Neutrophil (primary cell): ENCODE data around the gene C22orf15.

Source experiments
- H3K27ac ChIP-seq: fragments of 200-600 bp; sonication (generic); 2 replicates; pipeline ENCODE4 v1.5.1; 2016; ENCODE audit warnings: mild to moderate bottlenecking, moderate library complexity
- H3K27me3 ChIP-seq: fragments of 200-600 bp; sonication (generic); 2 replicates; pipeline ENCODE4 v1.6.0; 2016; ENCODE audit warnings: mild to moderate bottlenecking
- H3K36me3 ChIP-seq: fragments of 200-600 bp; sonication (generic); 2 replicates; pipeline ENCODE4 v1.5.1; 2017
- H3K4me1 ChIP-seq, 2 experiments: fragments of 200-600 bp in 1 of 2; sonication (generic) in 1 of 2; 1 replicate in 1 of 2; 2 replicates in 1 of 2; pipeline versions ENCODE4 v1.5.1 to v1.6.1; 2013 to 2016; ENCODE audit warnings: low read depth in 1 of 2, low read length in 1 of 2, mild to moderate bottlenecking in 1 of 2, moderate library complexity in 1 of 2; ENCODE audit not compliant: control insufficient read depth in 1 of 2, insufficient read depth in 1 of 2
- H3K4me3 ChIP-seq, 2 experiments: fragments of 200-600 bp in 1 of 2; sonication (generic) in 1 of 2; 1 replicate in 1 of 2; 2 replicates in 1 of 2; pipeline ENCODE4 v1.5.1; 2013 to 2016; ENCODE audit warnings: low read depth in 1 of 2, low read length in 1 of 2, mild to moderate bottlenecking in 1 of 2, moderate library complexity in 1 of 2
- H3K9me3 ChIP-seq: fragments of 200-600 bp; sonication (generic); 2 replicates; pipeline ENCODE4 v1.5.1; 2016
- TF ChIP-seq, protein P1 (sequence below): fragments of 200-600 bp; sonication (generic); IDR thresholded peaks from 2 replicates; pipeline ENCODE4 v1.5.1; 2016; ENCODE audit warnings: antibody characterized with exemption

Gene C22orf15

DNA sequence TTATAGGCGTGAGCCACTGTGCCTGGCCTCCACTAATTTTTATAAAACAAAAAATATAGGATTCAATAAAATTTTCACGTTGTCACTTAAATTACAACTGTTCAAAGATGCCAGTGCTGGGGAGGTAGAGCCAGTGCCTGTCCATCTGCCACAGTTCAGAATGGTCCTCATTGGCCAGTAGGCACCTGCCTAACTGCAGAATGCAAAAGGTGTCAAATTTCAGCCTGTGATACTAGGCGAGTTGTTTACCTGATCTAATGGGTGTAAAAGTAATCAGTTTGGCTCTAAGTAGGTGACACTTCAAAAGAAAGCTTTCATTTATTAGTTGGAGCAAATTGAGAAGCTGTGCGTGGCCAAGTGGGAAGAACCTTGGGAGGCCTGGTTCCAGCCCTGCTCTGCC, 26.3 kb downstream of the C22orf15 start:
- Histone ChIP-seq H3K36me3 (peaks cover 25% of the 10 kb centered on the region), H3K9me3 (no peaks in the 10 kb centered on the region), H3K4me1 (peaks cover 13 to 15% of the 10 kb centered on the region in 2 experiments), H3K27me3 (no peaks in the 10 kb centered on the region), H3K27ac (no peak overlapping the region), H3K4me3 (no peak overlapping the region)
- TF ChIP-seq, protein P1, sequence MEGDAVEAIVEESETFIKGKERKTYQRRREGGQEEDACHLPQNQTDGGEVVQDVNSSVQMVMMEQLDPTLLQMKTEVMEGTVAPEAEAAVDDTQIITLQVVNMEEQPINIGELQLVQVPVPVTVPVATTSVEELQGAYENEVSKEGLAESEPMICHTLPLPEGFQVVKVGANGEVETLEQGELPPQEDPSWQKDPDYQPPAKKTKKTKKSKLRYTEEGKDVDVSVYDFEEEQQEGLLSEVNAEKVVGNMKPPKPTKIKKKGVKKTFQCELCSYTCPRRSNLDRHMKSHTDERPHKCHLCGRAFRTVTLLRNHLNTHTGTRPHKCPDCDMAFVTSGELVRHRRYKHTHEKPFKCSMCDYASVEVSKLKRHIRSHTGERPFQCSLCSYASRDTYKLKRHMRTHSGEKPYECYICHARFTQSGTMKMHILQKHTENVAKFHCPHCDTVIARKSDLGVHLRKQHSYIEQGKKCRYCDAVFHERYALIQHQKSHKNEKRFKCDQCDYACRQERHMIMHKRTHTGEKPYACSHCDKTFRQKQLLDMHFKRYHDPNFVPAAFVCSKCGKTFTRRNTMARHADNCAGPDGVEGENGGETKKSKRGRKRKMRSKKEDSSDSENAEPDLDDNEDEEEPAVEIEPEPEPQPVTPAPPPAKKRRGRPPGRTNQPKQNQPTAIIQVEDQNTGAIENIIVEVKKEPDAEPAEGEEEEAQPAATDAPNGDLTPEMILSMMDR = no peak

DNA sequence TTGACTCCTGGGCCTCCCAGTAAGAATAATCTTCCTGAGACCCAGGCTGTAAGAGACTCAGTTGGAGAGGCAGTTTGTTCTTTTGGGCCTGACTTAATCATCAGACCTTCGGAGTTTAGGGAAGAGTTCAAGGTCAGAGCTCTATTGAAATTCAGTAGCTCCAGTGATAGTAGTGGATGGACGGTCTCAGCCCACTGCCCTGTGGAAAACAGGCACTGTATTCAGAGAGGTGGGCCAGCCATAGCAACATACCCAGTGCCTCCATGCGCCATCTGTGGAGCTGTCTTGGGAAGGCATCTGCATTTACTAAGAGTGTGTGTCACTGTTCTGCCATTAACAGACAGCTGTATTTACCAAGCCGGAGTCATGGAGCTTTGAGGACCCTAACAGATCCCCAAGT, 26.8 kb downstream of the C22orf15 start:
- Histone ChIP-seq H3K27ac (no peak overlapping the region), H3K4me3 (no peak overlapping the region), H3K9me3 (no peaks in the 10 kb centered on the region), H3K36me3 (peaks cover 29% of the 10 kb centered on the region), H3K27me3 (no peaks in the 10 kb centered on the region), H3K4me1 (peaks cover 13 to 15% of the 10 kb centered on the region in 2 experiments)
- TF ChIP-seq, protein P1 = no peak

GRCh38 chr22:23790819-23791737, 28.3 kb downstream of the C22orf15 start:
- H3K9me3 ChIP-seq = no peaks in the 10 kb centered on the region
- H3K4me1 ChIP-seq = peaks cover 13 to 14% of the 10 kb centered on the region in 2 experiments
- no peaks in the 10 kb centered on the region for H3K27me3 ChIP-seq
- H3K36me3 ChIP-seq = peaks cover 41% of the 10 kb centered on the region
- H3K27ac ChIP-seq = no peak overlapping the region
- TF ChIP-seq, protein P1 = no peak
- H3K4me3 ChIP-seq = no peak overlapping the region

- Histone ChIP-seq H3K27ac (no peak overlapping the region), H3K36me3 (peaks cover 48% of the 10 kb centered on the region), H3K27me3 (no peaks in the 10 kb centered on the region), H3K9me3 (no peaks in the 10 kb centered on the region), H3K4me1 (peaks cover 8% of the 10 kb centered on the region in 2 experiments), H3K4me3 (no peak overlapping the region)
- TF ChIP-seq, protein P1 = no peak
These were observed 29.2 kb downstream of the C22orf15 start for GRCh38 chr22:23791738-23792645.

DNA sequence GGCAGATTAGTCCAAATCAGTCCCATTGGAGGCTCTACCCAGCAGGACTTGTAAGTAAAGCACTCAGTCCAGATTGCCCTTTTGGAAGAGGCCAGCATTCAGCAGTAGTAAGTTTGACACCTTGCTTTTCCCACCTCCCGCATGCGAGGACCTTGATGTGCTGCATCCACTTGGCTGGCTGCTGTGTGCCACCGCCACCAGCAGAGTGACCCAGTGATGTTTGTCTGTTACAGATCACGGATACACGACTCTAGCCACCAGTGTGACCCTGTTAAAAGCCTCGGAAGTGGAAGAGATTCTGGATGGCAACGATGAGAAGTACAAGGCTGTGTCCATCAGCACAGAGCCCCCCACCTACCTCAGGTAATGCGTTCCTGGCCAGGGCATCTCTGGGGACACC, 30.5 kb downstream of the C22orf15 start:
- Histone ChIP-seq H3K36me3 (peaks cover 56% of the 10 kb centered on the region), H3K27me3 (no peaks in the 10 kb centered on the region), H3K4me1 (no peaks in the 10 kb centered on the region), H3K27ac (no peak overlapping the region), H3K9me3 (no peaks in the 10 kb centered on the region), H3K4me3 (no peak overlapping the region)
- TF ChIP-seq, protein P1 = no peak
